H9 (cell line): ENCODE measurements around the gene CFAP141. TPM values are rescaled to one million over a fixed set of nuclear protein-coding genes. Genes with fewer than 3 reads are reported as not detected.

ENCODE experiments used
- DNase-seq: peaks from one replicate; pipeline ENCODE4 v3.0.0-alpha.2; 2017
- H2AFZ ChIP-seq: one replicate; pipeline ENCODE4 v1.6.1; 2013; ENCODE audit warnings: mild to moderate bottlenecking, low read length, control low read depth, moderate library complexity
- H2AK5ac ChIP-seq: 2 replicates; pipeline ENCODE4 v1.6.1; 2013; ENCODE audit warnings: low read length, control low read depth, mixed read lengths; ENCODE audit not compliant: insufficient read length
- H2BK120ac ChIP-seq: one replicate; pipeline ENCODE4 v1.6.1; 2013; ENCODE audit warnings: low read depth, mild to moderate bottlenecking, low read length, control low read depth, inconsistent platforms; ENCODE audit not compliant: poor library complexity, severe bottlenecking
- H2BK12ac ChIP-seq: 2 replicates; pipeline ENCODE4 v1.6.1; 2013; ENCODE audit warnings: low read length, control low read depth, mixed read lengths, low read depth; ENCODE audit not compliant: insufficient read length
- H2BK15ac ChIP-seq: 2 replicates; pipeline ENCODE4 v1.6.1; 2013; ENCODE audit warnings: low read depth, low read length, control low read depth
- H2BK20ac ChIP-seq: one replicate; pipeline ENCODE4 v1.6.1; 2013; ENCODE audit warnings: low read depth, mild to moderate bottlenecking, low read length, control low read depth, inconsistent platforms; ENCODE audit not compliant: poor library complexity, severe bottlenecking
- H2BK5ac ChIP-seq: 2 replicates; pipeline ENCODE4 v1.6.1; 2013; ENCODE audit warnings: low read length, control low read depth, mixed read lengths; ENCODE audit not compliant: insufficient read length
- H3K14ac ChIP-seq: 2 replicates; pipeline ENCODE4 v1.6.1; 2013; ENCODE audit warnings: low read length, control low read depth; ENCODE audit not compliant: insufficient read depth
- H3K18ac ChIP-seq: 2 replicates; pipeline ENCODE4 v1.6.1; 2013; ENCODE audit warnings: low read depth, mild to moderate bottlenecking, mixed read lengths, low read length, control low read depth; ENCODE audit not compliant: insufficient read length
- H3K23ac ChIP-seq: 2 replicates; pipeline ENCODE4 v1.6.1; 2013; ENCODE audit warnings: low read length, control low read depth, mixed read lengths, low read depth; ENCODE audit not compliant: insufficient read length
- H3K23me2 ChIP-seq: 2 replicates; pipeline ENCODE4 v1.6.1; 2013; ENCODE audit warnings: low read depth, mild to moderate bottlenecking, mixed read lengths, low read length, control low read depth; ENCODE audit not compliant: insufficient read length, poor library complexity, severe bottlenecking
- H3K27ac ChIP-seq: 2 replicates; pipeline ENCODE4 v1.5.1; 2013; ENCODE audit warnings: low read length, control low read depth, mixed read lengths, low read depth; ENCODE audit not compliant: insufficient read length
- H3K27me3 ChIP-seq: 2 replicates; pipeline ENCODE4 v1.6.1; 2013; ENCODE audit warnings: low read length, control low read depth, inconsistent platforms; ENCODE audit not compliant: insufficient read depth
- H3K4ac ChIP-seq: 2 replicates; pipeline ENCODE4 v1.6.1; 2013; ENCODE audit warnings: low read depth, mild to moderate bottlenecking, control low read depth, inconsistent platforms, low read length, moderate library complexity
- H3K4me1 ChIP-seq: 2 replicates; pipeline ENCODE4 v1.6.1; 2013; ENCODE audit warnings: low read length, control low read depth, inconsistent platforms; ENCODE audit not compliant: insufficient read depth
- H3K4me2 ChIP-seq: 2 replicates; pipeline ENCODE4 v1.6.1; 2013; ENCODE audit warnings: low read length, control low read depth, mixed read lengths; ENCODE audit not compliant: insufficient read length, insufficient read depth
- H3K56ac ChIP-seq: 2 replicates; pipeline ENCODE4 v1.6.1; 2013; ENCODE audit warnings: low read depth, mild to moderate bottlenecking, mixed read lengths, low read length, control low read depth; ENCODE audit not compliant: insufficient read length
- H3K79me1 ChIP-seq: 2 replicates; pipeline ENCODE4 v1.6.1; 2013; ENCODE audit warnings: low read depth, mild to moderate bottlenecking, moderate library complexity, low read length, control low read depth, inconsistent platforms; ENCODE audit not compliant: insufficient read depth, poor library complexity, severe bottlenecking
- H3K79me2 ChIP-seq: 2 replicates; pipeline ENCODE4 v1.6.1; 2013; ENCODE audit warnings: low read length, control low read depth, inconsistent platforms; ENCODE audit not compliant: insufficient read depth
- H3K9ac ChIP-seq: 2 replicates; pipeline ENCODE4 v1.6.1; 2013; ENCODE audit warnings: low read length, control low read depth, mixed read lengths; ENCODE audit not compliant: insufficient read length; ENCODE audit errors: extremely low read depth
- H3K9me3 ChIP-seq: one replicate; pipeline ENCODE4 v1.6.1; 2013; ENCODE audit warnings: low read depth, low read length, inconsistent platforms; ENCODE audit not compliant: control insufficient read depth
- H3T11ph ChIP-seq: one replicate; pipeline ENCODE4 v1.6.1; 2013; ENCODE audit warnings: mild to moderate bottlenecking, low read length, control low read depth, inconsistent platforms
- H4K20me1 ChIP-seq: one replicate; pipeline ENCODE4 v1.6.1; 2013; ENCODE audit not compliant: control insufficient read depth, insufficient read length, insufficient read depth
- H4K5ac ChIP-seq: 2 replicates; pipeline ENCODE4 v1.6.1; 2013; ENCODE audit warnings: low read depth, mild to moderate bottlenecking, mixed read lengths, low read length, control low read depth; ENCODE audit not compliant: insufficient read length
- H4K8ac ChIP-seq: replicated peaks from 2 replicates; pipeline ENCODE4 v1.6.1; 2013; ENCODE audit warnings: low read length, control low read depth, mixed read lengths, low read depth; ENCODE audit not compliant: insufficient read length
- H4K91ac ChIP-seq: 2 replicates; pipeline ENCODE4 v1.6.1; 2013; ENCODE audit warnings: low read depth, mild to moderate bottlenecking, moderate library complexity, mixed read lengths, low read length, control low read depth; ENCODE audit not compliant: insufficient read length
- H3K27ac Mint-ChIP-seq, 3 experiments: 2 replicates in 2 of 3; 3 replicates in 1 of 3; pipeline ENCODE4 v1.8.0; 2020 to 2021; ENCODE audit warnings: mixed read lengths in 3 of 3, mild to moderate bottlenecking in 1 of 3, moderate library complexity in 1 of 3
- H3K27me3 Mint-ChIP-seq: 2 replicates; pipeline ENCODE4 v1.8.0; 2021; ENCODE audit warnings: low read depth, mild to moderate bottlenecking, moderate library complexity, mixed read lengths
- H3K36me3 Mint-ChIP-seq, 3 experiments: 2 replicates in 2 of 3; 3 replicates in 1 of 3; pipeline ENCODE4 v1.8.0; 2020 to 2021; ENCODE audit warnings: low read depth in 3 of 3, mixed read lengths in 3 of 3; ENCODE audit not compliant: insufficient read depth in 1 of 3
- H3K4me1 Mint-ChIP-seq, 2 experiments: 2 replicates each; pipeline ENCODE4 v1.8.0; 2020; ENCODE audit warnings: mixed read lengths in 2 of 2
- H3K4me3 Mint-ChIP-seq, 2 experiments: 2 replicates in 1 of 2; 3 replicates in 1 of 2; pipeline ENCODE4 v1.8.0; 2020 to 2021; ENCODE audit warnings: mild to moderate bottlenecking in 2 of 2, mixed read lengths in 2 of 2, moderate library complexity in 1 of 2
- H3K9me3 Mint-ChIP-seq, 2 experiments: 2 replicates in 1 of 2; 3 replicates in 1 of 2; pipeline ENCODE4 v1.8.0; 2020; ENCODE audit warnings: mild to moderate bottlenecking in 2 of 2, mixed read lengths in 2 of 2, moderate library complexity in 1 of 2
- WGBS: extraction: QIAGEN DNeasy Blood & Tissue Kit; methylation state at CpG from one replicate; pipeline ENCODE4 v1.1.7; 2013; ENCODE audit warnings: missing lambda C conversion rate, low lambda C conversion rate, mixed read lengths; ENCODE audit not compliant: insufficient read length; ENCODE audit errors: extremely low coverage; 5-methylcytosine and 5-hydroxymethylcytosine counted together
- total RNA-seq: library from RNA; stranded (reverse); gene quantifications from 2 replicates; pipeline ENCODE4 v1.2.1, GENCODE V29; 2021
- TF ChIP-seq, protein P1 (sequence below): fragments of 200-600 bp; sonication (generic); conservative IDR thresholded peaks from 3 replicates; pipeline ENCODE4 v1.8.0; 2021; ENCODE audit warnings: antibody characterized with exemption, mild to moderate bottlenecking

CFAP141 gene
- total RNA-seq, 1 experiment from 2014 or later: not detected

GRCh38 chr1:154171223-154171583 lies 34.9 kb downstream of the CFAP141 start:
- no peak for DNase-seq
- Histone ChIP-seq H3K14ac (no peak overlapping the region), H3K27me3 (no peaks in the 10 kb centered on the region), H3K9me3 (no peaks in the 10 kb centered on the region), H4K91ac (no peak overlapping the region), H3K79me1 (peaks cover 2% of the 10 kb centered on the region), H3K4ac (no peak overlapping the region), H3K4me1 (no peaks in the 10 kb centered on the region), H2BK15ac (no peak overlapping the region), H3K18ac (no peak overlapping the region), H3K23me2 (no peaks in the 10 kb centered on the region), H3K4me2 (no peak overlapping the region), H2AK5ac (no peak overlapping the region), H2BK12ac (no peak overlapping the region), H3T11ph (no peak overlapping the region), H3K27ac (no peak overlapping the region), H2BK20ac (no peak overlapping the region), H3K79me2 (peaks cover 10% of the 10 kb centered on the region; the same call in 1 of the 2 replicates), H2BK120ac (no peak overlapping the region), H3K56ac (no peak overlapping the region), H3K9ac (no peak overlapping the region), H3K23ac (no peak overlapping the region), H4K5ac (no peak overlapping the region), H2AFZ (no peak overlapping the region), H4K20me1 (no peaks in the 10 kb centered on the region), H2BK5ac (no peak overlapping the region), H4K8ac (no peak overlapping the region)
- no CpG with 5 or more reads among the region's 4 CpGs for WGBS
- TF ChIP-seq, protein P1, sequence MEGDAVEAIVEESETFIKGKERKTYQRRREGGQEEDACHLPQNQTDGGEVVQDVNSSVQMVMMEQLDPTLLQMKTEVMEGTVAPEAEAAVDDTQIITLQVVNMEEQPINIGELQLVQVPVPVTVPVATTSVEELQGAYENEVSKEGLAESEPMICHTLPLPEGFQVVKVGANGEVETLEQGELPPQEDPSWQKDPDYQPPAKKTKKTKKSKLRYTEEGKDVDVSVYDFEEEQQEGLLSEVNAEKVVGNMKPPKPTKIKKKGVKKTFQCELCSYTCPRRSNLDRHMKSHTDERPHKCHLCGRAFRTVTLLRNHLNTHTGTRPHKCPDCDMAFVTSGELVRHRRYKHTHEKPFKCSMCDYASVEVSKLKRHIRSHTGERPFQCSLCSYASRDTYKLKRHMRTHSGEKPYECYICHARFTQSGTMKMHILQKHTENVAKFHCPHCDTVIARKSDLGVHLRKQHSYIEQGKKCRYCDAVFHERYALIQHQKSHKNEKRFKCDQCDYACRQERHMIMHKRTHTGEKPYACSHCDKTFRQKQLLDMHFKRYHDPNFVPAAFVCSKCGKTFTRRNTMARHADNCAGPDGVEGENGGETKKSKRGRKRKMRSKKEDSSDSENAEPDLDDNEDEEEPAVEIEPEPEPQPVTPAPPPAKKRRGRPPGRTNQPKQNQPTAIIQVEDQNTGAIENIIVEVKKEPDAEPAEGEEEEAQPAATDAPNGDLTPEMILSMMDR: no peak
- Mint-ChIP-seq H3K36me3 (peaks cover 62 to 90% (median 79%) of the 10 kb centered on the region in 3 experiments; a peak in 6 of 7 replicates), H3K9me3 (no peaks in the 10 kb centered on the region), H3K27ac (no peak overlapping the region), H3K27me3 (no peaks in the 10 kb centered on the region), H3K4me1 (no peaks in the 10 kb centered on the region), H3K4me3 (no peak overlapping the region)
